ENCODE data around the gene SYT2.

- TF ChIP-seq CTCF (IDR thresholded peaks at IDR 0.05) (no peak), POLR2A (IDR thresholded peaks at IDR 0.05) (no peak)
These were observed 8.2 kb downstream of the SYT2 start for GRCh38 chr1:202702088-202702487.

Measured in heart left ventricle (tissue), 13 donors.